GM18519 (cell line): Measurements from ENCODE around the gene ARPC5L.
"Not testable (repeated sequence)": the region's sequence is repeated elsewhere in the genome, so short reads cannot be mapped to it uniquely, and the experiment has no call there.

ENCODE experiments used
- ATAC-seq: cut with Tn5 transposase; IDR thresholded peaks from one replicate; pipeline ENCODE4 v1.9.1; 2021; ENCODE audit warnings: mild to moderate bottlenecking, moderate library complexity; ENCODE audit not compliant: unreplicated experiment, low FRiP score

Gene ARPC5L

DNA sequence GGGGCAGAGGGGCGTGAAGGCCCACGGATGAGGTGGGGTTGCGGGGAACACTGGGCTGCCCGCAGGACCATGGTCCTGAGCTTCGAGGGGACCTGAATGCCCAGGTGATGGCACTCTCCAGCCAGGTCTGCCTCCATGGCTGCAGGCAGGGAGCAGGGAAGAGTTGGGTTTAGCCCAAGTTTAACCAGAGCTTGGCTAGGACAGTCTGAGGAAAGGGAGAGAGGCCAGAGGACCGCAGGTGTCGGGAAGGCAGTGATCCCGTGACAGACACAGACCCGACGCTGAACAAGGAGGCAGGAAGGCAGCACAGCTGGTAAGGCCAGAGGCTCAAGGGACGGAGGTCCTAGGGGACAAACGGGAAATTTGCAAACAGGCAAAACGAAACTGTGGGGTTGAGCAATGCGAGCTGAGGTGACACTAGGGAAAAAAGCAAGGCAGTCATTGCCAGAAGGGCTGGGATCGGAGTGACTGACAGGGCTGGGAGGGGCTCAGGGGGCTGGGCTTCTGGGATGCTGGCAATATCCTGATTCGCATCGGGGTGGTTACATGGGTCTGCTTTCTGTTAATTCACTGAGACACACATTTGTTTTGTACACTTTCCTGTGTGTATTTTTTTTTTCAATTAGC lies 25.0 kb downstream of the ARPC5L start:
- ATAC-seq = no peak

DNA sequence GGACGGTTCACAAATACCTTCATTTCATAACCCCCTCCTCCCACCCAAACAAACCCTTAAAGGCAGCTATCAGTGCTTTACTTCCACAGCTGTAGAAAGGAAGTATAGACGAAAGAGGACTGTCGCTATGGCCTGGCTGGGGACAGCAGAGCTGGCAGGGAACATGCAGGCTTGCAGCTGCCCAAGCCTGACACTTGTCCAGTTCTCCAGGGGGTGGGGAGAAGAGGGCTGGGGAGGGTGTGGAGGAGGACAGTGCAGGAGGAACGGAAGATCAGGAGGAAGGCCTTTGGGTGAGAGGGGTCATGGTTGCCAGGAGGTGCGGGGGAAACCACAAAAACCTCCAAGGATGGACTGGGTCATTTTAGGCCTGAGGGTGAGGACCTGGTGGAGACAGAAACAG lies 25.9 kb downstream of the ARPC5L start:
- no peak for ATAC-seq

DNA sequence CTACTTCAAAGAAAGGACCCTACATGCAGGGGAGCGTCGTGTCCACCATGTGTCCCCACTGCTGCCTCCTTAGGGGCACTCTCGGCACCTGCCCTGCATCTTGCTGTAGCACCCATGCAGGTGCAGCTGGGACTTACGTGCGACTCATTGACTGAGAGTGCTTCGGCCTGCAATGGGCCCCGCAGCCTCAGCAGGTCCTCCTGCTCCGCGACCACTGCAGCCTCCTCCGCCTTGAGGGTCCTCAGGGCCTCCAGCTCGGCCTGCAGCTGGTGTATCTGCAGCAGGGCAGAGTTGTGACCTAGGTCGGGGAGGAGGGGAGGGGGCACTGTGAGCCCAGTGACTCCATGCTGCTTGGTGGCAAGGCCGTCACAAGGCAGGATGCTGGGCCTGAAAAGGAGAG lies 27.1 kb downstream of the ARPC5L start:
- ATAC-seq = no peak

DNA sequence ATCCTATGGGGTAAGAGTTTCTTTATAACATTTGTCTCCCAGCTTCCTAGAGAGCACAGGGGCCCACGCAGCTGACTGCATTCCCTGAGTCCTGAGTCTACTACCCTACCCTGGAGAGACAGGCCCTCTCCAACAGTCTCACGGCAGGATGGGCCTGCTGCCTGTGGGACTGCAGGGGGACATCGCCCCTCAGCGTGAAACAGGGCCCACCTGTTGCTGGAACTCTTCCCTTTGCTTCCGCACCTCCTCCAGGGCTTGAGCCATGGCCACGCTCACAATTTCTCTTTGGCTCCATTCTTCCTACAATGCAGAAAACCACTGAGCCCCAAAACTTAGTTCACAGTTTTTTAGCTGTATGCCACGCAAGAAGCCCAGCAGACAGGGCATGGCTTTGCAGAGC lies 28.2 kb downstream of the ARPC5L start:
- ATAC-seq = no peak

DNA sequence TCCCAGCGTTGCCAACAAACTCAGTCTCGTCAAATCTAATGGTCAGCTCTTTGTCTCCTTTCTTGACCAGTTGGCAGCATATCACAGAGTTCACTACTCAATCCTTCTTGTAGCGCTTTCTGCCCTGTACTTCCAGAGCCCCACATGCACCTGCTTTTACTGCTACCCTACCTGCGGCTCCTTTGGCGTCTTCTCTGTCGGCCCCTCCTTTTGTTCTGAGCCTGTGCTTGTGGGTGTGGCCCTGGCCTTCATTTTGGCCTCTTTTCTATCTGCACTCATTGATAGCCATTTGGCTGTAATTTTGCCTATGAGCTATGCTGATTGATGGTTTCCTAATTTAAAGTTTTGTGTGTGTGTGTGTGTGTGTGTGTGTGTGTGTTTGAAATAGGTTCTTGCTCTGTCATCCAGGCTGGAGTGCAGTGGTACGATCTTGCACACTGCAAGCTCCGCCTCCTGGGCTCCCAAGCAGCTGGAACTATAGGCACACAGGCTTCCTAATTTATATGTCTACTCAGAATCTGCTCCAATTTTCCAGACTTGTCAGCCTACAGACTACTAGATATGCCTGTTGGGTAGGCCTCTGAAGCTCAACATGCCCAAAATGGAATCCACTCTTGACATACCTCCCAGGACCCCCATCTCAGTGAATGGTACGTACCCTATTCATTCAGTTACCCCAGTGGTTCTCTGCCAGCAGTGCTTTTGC lies 32.3 kb downstream of the ARPC5L start:
- no peak for ATAC-seq

DNA sequence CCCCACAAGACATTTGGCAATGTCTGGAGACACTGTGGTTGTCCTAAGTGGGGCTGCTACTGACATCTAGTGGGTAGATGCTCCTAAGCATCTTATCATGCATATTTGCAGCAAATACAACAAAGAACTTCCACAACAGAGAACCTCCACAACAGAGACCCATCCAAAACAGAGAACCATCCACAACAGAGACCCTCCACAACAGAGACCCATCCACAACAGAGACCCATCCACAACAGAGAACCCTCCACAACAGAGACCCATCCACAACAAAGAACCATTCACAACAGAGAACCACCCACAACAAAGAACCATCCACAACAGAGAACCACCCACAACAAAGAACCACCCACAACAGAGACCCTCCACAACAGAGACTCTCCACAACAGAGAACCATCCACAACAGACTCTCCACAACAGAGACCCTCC lies 32.8 kb downstream of the ARPC5L start:
- no peak for ATAC-seq

DNA sequence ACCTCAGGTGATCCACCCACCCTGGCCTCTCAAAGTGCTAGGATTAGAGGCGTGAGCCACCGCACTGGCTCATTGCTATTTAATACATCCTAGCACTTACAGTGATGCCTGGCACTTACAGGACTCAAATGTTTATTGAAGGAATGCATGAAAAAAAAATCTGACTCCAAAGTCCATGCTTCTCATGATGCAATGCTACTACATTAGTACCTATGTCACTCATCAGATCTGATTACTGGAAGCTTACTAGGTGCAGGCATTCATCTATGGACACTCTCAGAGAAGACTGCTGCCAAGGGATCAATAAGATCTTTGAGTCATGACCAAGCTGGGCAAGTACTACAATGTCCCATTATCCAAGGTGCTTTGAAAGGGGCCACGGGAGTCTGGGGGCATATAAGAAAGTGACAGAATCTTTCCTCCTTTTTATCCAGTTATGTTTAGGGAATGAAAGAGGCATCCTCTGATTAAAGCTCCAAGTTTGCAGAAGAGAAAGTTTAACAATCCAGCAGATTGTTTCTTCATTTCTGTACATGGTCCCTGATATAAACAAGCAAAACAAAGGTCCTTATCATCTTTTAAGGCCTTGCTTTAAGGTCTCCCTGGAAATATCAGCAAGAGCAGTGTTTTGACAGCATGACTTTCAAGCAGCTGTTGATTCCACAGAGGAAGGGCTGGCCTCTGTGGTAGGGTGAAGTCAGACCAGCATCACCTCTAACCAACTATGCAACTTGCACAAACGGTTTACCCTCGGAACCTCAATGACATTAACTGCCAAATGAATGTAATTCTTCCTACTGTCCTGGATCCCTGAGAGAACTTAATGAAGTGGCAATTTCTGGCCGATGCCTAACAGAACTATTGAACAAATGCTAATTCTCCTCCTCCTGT lies 35.9 kb downstream of the ARPC5L start:
- ATAC-seq = no peak

DNA sequence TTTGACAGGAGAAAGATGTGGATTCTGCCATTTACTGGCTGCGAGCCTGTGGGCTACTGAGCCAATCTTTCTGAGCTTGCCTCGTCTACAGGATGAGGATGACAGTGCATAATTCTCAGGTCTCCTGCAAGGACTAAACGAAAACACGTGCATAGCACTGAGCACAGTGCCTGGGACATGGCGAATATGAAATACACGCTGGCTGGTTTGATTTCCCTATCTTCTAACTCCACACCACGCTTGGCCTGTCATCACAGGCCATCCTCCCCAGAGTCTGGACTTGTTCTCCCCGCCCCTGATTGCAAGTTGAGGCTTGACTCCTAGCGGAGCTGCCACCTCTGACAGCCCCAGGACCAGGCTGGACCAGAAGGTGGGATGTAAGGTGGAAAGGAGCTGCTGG lies 37.9 kb downstream of the ARPC5L start:
- ATAC-seq = no peak

DNA sequence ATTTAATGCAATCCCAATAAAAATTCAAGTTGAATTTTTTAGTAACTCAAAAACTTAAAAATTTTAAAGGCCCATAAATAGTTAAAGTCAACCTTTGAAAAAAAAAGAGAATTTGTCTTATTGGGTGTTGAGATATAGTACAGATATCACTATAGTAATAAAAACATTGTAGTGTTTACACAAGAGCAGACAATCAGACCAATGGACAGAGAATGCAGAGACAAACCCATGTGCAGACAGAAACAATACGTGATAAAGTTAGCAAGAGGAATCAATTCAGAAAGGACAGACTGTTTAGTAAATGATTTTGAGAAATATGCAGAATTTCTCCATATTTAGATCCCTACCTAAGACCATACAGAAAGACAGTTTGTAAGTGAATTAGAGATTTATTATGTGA lies 45.0 kb downstream of the ARPC5L start:
- ATAC-seq = no peak

DNA sequence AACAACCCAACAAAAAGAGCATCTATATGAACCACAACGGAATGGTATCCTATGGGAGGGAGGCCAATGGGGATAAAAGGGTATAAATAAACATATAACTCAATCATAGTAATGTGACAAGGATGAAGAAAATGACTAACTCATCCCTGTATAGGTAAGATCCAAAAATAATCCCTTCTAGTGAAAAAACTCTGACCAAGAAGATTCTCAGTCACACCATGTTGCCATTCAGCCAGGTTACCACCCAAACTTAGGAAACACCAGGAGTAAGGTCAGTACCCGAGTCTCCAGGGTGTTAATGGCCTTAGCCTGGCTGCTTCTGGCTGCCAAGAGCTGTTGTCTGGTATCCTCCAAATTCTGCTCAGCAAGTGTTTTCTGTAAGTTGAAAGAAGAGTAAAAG lies 46.2 kb downstream of the ARPC5L start:
- no peak for ATAC-seq

DNA sequence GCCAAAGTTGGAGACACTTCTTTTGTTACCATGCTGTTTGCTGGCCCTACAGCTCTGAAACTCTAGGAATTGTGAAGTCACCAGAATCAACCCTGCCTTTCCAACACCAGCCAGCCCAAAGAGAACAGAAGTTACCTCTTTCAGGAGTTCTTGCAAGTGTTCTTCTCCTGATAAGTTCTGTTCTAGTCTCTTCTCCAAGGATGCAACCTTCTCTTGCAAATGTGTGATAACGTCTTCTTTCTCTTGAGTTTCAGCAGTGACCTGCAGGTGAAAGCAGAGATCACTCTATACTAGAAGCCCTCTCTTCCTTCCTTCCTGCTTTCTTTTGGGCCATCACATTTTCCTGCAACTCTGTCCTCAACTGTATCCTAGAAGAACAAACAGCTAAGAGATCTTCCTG lies 49.8 kb downstream of the ARPC5L start:
- ATAC-seq = no peak

DNA sequence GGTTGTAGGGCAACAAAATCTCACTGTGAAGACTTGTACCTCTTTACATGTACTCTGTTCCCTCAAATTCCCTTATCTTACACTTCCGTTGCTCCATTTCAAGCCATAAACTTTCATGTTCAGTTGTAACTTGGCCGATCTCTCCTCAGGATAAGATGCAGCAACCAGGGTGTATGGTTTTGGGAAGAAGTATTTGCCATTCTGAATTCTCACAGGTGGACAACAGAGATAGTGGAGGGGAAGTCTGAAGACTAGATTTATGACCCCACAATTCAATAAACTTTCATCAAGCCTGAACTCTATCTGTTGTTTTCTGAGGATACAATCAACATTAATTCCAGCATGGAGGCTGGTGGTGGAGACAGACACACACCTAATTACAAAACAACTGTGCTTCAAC lies 51.4 kb downstream of the ARPC5L start:
- ATAC-seq = no peak

DNA sequence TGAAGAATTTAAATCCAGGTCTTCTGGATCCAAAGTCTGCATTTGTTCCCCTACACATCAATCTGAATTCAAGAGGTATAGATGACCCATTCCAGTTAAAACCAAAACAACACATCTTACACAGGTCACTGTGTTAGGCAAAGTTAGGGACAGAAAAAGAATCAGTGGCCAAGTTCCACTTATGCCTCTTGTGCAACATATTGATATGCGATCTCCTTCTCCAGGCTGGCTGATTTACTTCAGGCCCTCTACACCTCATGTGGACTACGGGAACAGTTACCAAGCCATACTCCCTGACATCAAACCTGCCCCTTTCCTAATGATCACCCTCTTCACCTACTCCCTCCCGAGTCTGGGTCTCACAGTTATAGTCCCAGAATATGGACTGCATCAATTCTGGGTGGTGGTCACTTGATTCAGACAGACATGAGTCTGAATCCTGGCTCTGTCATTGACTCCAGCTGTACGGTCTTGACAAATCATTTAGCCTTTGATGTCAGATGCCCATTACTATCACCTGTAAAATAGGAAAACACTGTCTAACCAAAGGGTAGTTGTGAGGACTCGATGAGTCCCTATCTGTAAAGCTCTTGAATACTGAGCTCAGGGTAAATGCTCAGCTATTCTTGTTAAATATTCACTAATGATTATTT lies 52.9 kb downstream of the ARPC5L start:
- ATAC-seq = no peak

DNA sequence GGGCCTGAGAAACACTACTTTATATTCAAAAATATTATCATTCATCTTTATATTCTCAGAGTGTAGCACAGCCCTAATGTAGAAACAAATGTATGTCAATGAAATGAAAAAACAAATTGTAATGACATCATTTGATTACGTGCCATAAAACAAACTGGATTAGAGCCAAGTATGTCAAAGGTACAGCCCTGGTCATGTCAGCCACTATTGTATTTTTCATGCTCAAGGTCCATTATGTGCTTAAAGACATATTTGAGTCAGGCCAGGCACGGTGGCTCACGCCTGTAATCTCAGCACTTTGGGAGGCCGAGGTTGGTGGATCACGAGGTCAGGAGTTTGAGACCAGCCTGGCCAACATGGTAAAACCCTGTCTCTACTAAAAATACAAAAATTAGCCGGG lies 58.5 kb downstream of the ARPC5L start:
- ATAC-seq = not testable (repeated sequence)
